ENCODE measurements around the gene TMCO2. TPM values are rescaled to one million over a fixed set of nuclear protein-coding genes. Genes with fewer than 3 reads are reported as not detected.

TMCO2 gene
- total RNA-seq = not detected

- H3K4me1 ChIP-seq = no peaks in the 10 kb centered on the region
- TF ChIP-seq POLR2A (IDR thresholded peaks at IDR 0.05) = no peak
- TF ChIP-seq CTCF (IDR thresholded peaks at IDR 0.05) = no peak
- no peak within 1 kb of the TSS for H3K27ac ChIP-seq
- DNase-seq = no peak
- no peaks in the 10 kb centered on the region for H3K36me3 ChIP-seq (replicated peaks in 1 of 2; ENCODE audit: insufficient read depth in 1 of 2, low read depth in 2 of 2)
- WGBS, 2 donors = 35 to 40% methylated on average over 1 of the region's 1 CpG
- H3K9me3 ChIP-seq = no peaks in the 10 kb centered on the region
- no peak within 1 kb of the TSS for H3K4me3 ChIP-seq
- intact Hi-C loops (cut with DNase I) = no loop called here
- no peak for ATAC-seq
- no peaks in the 10 kb centered on the region for H3K27me3 ChIP-seq
Measured at GRCh38 chr1:40247655-40248054, at the start of gene TMCO2. Gene TMCO2, plus strand, starts transcription at chr1:40247937. Its CDS starts 57 bp downstream, at chr1:40247994.

GRCh38 chr1:40199126-40199525, 48.6 kb upstream of the TMCO2 start:
- H3K4me3 ChIP-seq = no peak overlapping the region
- H3K4me1 ChIP-seq = no peaks in the 10 kb centered on the region
- no peak overlapping the region for H3K27ac ChIP-seq
- intact Hi-C loops (cut with DNase I) = no loop called here
- WGBS, 2 donors = 66 to 68% methylated on average over 3 of the region's 3 CpGs
- no peaks in the 10 kb centered on the region for H3K36me3 ChIP-seq (replicated peaks in 1 of 2; ENCODE audit: insufficient read depth in 1 of 2, low read depth in 2 of 2)
- no peak for DNase-seq
- H3K27me3 ChIP-seq = no peaks in the 10 kb centered on the region
- TF ChIP-seq CTCF (IDR thresholded peaks at IDR 0.05) (no peak), POLR2A (IDR thresholded peaks at IDR 0.05) (no peak)
- H3K9me3 ChIP-seq = no peaks in the 10 kb centered on the region
- ATAC-seq = no peak

- WGBS, 2 donors = 93 to 98% methylated on average over 4 of the region's 4 CpGs
- Histone ChIP-seq H3K27me3 (no peaks in the 10 kb centered on the region), H3K4me3 (no peak overlapping the region), H3K9me3 (no peaks in the 10 kb centered on the region), H3K27ac (no peak overlapping the region), H3K4me1 (no peaks in the 10 kb centered on the region), H3K36me3 (replicated peaks in 1 of 2; ENCODE audit: insufficient read depth in 1 of 2, low read depth in 2 of 2) (peaks cover 0 to 2% of the 10 kb centered on the region in 2 donors)
- DNase-seq = no peak
- TF ChIP-seq CTCF (IDR thresholded peaks at IDR 0.05) (no peak), POLR2A (IDR thresholded peaks at IDR 0.05) (no peak)
- intact Hi-C loops (cut with DNase I) = no loop called here
- ATAC-seq = no peak
Measured at GRCh38 chr1:40204856-40205255, 42.9 kb upstream of the TMCO2 start.

- ATAC-seq = no peak
Measured at GRCh38 chr1:40210511-40211204, 37.1 kb upstream of the TMCO2 start.

More at GRCh38 chr1:40210511-40211204, 37.1 kb upstream of the TMCO2 start:
- WGBS, 2 donors = 84 to 85% methylated on average over 3 of the region's 3 CpGs
- TF ChIP-seq POLR2A (IDR thresholded peaks at IDR 0.05) (no peak), CTCF (IDR thresholded peaks at IDR 0.05) (no peak)
- H3K36me3 ChIP-seq (replicated peaks in 1 of 2; ENCODE audit: insufficient read depth in 1 of 2, low read depth in 2 of 2) = no peaks in the 10 kb centered on the region
- H3K4me1 ChIP-seq = no peaks in the 10 kb centered on the region
- no peak overlapping the region for H3K4me3 ChIP-seq
- H3K27me3 ChIP-seq = no peaks in the 10 kb centered on the region
- intact Hi-C loops (cut with DNase I) = no loop called here
- no peaks in the 10 kb centered on the region for H3K9me3 ChIP-seq
- DNase-seq = no peak
- H3K27ac ChIP-seq = no peak overlapping the region
